Hippocampal formation (tissue), 2 donors: ENCODE results near the gene ABCA8.
"Not testable (repeated sequence)": the region's sequence is repeated elsewhere in the genome, so short reads cannot be mapped to it uniquely, and the experiment has no call there.

Experiments
- DNase-seq, 2 donors: peaks; one replicate each; lab custom pipeline; 2025; lab: John Stamatoyannopoulos, UW

The ABCA8 gene

GRCh38 chr17:68829211-68829610 lies 126.0 kb downstream of the ABCA8 start:
- DNase-seq = no peak

DNA sequence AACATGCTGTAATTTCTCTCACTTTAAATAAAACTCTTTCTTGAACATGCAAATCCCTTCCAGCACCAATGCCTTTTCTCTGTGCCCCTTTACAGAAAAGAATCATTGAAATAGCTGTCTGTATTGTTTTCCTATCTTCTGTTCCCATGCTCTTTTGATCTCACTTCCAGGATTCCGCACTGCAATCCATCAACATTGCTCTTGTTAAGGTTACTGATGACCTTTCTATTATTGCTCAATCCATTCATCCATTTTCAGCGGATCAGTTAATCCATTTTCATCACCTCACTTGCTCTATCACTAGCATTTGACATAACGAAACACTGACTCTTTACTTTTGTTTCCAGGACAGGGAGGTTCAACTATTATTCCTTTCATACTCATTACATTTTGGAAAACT lies 130.5 kb downstream of the ABCA8 start:
- no peak for DNase-seq

DNA sequence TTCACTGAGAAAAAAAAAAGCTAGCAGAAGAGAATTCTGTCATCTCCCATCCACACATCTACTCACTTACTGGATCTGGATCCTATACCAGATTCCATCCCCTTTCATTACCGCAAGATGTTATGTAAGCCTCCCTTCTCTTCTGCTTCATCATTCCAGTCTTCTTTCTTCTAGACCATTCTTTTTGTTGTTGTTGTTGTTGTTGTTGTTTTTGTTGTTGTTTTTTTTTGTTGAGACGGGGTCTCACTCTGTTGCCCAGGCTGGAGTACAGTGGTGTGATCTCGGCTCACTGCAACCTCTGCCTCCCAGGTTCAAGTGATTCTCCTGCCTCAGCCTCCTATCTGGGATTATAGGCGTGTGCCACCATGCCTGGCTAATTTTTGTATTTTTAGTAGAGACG lies 131.0 kb downstream of the ABCA8 start:
- not testable (repeated sequence) for DNase-seq

DNA sequence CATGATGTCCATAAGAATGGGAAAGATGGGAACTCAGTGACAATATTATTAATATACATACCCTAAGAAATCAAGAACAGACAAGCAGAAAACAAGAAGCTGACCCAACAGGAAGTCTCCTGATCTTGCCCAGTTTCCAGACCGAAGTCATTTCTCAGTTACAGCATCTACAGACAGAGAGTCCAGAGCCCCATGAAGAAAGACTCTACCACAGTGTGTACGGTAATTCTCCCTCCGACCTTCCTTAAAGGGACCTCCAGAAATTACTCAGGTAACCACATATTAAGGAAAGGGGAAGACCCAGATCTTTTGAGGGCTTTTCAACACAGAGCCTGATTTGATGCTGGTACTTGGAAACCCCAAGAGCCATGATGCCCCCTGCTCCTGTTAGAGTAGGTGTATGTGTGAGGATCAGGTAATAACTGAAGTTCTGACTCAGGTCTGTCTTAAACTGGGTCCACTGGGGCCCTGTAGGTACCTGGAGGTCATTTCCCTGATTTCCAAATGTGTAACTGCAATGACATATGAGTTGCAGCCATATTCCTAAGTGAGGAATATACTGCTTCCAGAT lies 132.4 kb downstream of the ABCA8 start:
- DNase-seq = no peak

GRCh38 chr17:68821860-68822696 lies 133.1 kb downstream of the ABCA8 start:
- no peak for DNase-seq

GRCh38 chr17:68820825-68821481 lies 134.2 kb downstream of the ABCA8 start:
- no peak for DNase-seq

- DNase-seq = no peak
These were observed 134.7 kb downstream of the ABCA8 start for GRCh38 chr17:68820476-68820824.

DNA sequence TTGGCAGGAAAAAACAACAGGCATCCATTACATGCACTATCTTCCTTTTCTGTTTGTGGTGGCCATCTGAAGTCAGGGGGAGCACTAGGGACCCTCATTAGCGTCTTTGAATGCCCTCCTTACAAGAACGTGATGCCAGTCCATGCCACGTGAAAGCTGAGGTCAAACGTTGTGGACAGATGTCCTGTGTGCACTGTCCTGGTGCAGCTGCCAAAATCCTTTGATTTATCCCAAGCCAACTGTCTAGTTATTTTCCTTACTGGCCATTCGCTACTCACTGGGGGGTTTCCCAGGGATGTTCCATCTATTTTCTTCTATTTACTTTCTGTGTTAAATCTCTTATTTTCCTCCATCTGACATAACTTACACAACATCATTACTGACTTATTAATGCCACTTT lies 135.7 kb downstream of the ABCA8 start:
- no peak for DNase-seq
